WTC11 (cell line): ENCODE measurements around the gene FAT2.

ENCODE experiments used
- TCF7 ChIP-seq: sonication (generic); formaldehyde crosslinking; IDR thresholded peaks from 2 replicates; pipeline ENCODE4 v1.8.0; 2022; ENCODE audit warnings: mild to moderate bottlenecking, low read depth, missing genetic modification reagents, moderate library complexity
- TF ChIP-seq, protein P1 (sequence below): sonication (generic); formaldehyde crosslinking; IDR thresholded peaks from 2 replicates; pipeline ENCODE4 v1.8.1; 2022; ENCODE audit warnings: low read depth, missing genetic modification reagents, borderline replicate concordance
- TF ChIP-seq, protein P2 (sequence below): fragments of 200-600 bp; IDR thresholded peaks from 2 replicates; pipeline ENCODE4 v1.8.0; 2022; ENCODE audit warnings: antibody characterized with exemption
- TF ChIP-seq, protein P3 (sequence below): sonication (generic); formaldehyde crosslinking; IDR thresholded peaks from 2 replicates; pipeline ENCODE4 v1.8.1; 2023; ENCODE audit warnings: mild to moderate bottlenecking, missing genetic modification reagents

GRCh38 chr5:151631941-151632340 lies 40.8 kb upstream of the FAT2 start:
- TF ChIP-seq, protein P1, sequence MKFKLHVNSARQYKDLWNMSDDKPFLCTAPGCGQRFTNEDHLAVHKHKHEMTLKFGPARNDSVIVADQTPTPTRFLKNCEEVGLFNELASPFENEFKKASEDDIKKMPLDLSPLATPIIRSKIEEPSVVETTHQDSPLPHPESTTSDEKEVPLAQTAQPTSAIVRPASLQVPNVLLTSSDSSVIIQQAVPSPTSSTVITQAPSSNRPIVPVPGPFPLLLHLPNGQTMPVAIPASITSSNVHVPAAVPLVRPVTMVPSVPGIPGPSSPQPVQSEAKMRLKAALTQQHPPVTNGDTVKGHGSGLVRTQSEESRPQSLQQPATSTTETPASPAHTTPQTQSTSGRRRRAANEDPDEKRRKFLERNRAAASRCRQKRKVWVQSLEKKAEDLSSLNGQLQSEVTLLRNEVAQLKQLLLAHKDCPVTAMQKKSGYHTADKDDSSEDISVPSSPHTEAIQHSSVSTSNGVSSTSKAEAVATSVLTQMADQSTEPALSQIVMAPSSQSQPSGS = no peak
- TF ChIP-seq TCF7 (CRISPR knock-in tag) = no peak
- TF ChIP-seq, protein P2, sequence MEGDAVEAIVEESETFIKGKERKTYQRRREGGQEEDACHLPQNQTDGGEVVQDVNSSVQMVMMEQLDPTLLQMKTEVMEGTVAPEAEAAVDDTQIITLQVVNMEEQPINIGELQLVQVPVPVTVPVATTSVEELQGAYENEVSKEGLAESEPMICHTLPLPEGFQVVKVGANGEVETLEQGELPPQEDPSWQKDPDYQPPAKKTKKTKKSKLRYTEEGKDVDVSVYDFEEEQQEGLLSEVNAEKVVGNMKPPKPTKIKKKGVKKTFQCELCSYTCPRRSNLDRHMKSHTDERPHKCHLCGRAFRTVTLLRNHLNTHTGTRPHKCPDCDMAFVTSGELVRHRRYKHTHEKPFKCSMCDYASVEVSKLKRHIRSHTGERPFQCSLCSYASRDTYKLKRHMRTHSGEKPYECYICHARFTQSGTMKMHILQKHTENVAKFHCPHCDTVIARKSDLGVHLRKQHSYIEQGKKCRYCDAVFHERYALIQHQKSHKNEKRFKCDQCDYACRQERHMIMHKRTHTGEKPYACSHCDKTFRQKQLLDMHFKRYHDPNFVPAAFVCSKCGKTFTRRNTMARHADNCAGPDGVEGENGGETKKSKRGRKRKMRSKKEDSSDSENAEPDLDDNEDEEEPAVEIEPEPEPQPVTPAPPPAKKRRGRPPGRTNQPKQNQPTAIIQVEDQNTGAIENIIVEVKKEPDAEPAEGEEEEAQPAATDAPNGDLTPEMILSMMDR = no peak
- TF ChIP-seq, protein P3, sequence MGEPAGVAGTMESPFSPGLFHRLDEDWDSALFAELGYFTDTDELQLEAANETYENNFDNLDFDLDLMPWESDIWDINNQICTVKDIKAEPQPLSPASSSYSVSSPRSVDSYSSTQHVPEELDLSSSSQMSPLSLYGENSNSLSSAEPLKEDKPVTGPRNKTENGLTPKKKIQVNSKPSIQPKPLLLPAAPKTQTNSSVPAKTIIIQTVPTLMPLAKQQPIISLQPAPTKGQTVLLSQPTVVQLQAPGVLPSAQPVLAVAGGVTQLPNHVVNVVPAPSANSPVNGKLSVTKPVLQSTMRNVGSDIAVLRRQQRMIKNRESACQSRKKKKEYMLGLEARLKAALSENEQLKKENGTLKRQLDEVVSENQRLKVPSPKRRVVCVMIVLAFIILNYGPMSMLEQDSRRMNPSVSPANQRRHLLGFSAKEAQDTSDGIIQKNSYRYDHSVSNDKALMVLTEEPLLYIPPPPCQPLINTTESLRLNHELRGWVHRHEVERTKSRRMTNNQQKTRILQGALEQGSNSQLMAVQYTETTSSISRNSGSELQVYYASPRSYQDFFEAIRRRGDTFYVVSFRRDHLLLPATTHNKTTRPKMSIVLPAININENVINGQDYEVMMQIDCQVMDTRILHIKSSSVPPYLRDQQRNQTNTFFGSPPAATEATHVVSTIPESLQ (CRISPR knock-in tag) = no peak
